Thoracic aorta endothelial cell (primary cell): ENCODE data around the gene GTPBP10. TPM values are rescaled to one million over a fixed set of nuclear protein-coding genes. Genes with fewer than 3 reads are reported as not detected.

ENCODE experiments used
- total RNA-seq: library from RNA; depleted of rRNA; stranded (reverse); fragments of >200 nt; gene quantifications from 2 replicates; pipeline ENCODE4 v1.2.3, GENCODE V29; 2012

Gene GTPBP10, protein sequence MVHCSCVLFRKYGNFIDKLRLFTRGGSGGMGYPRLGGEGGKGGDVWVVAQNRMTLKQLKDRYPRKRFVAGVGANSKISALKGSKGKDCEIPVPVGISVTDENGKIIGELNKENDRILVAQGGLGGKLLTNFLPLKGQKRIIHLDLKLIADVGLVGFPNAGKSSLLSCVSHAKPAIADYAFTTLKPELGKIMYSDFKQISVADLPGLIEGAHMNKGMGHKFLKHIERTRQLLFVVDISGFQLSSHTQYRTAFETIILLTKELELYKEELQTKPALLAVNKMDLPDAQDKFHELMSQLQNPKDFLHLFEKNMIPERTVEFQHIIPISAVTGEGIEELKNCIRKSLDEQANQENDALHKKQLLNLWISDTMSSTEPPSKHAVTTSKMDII
- 24.6 and 24.9 TPM in 2 replicates for total RNA-seq

GRCh38 chr7:90346336-90347125, at the start of gene GTPBP10:
GTPBP10 (plus strand) TSS chr7:90346716; CDS start chr7:90346742, 26 bp downstream.

GRCh38 chr7:90320801-90321494, 25.6 kb upstream of the GTPBP10 start, which contains the start of gene FAM237B:
FAM237B (minus strand) TSS chr7:90321304; CDS start chr7:90319748, 1,556 bp downstream.

GRCh38 chr7:90403174-90404113, 56.9 kb downstream of the GTPBP10 start, which contains the start of gene CLDN12:
CLDN12 (plus strand) TSS chr7:90403461; CDS start chr7:90412677, 9,216 bp downstream.

Other genes starting within 250 kb of the GTPBP10 start
- 62.9 and 70.6 TPM in 2 replicates for gene STEAP1, start 192.2 kb upstream of the GTPBP10 start, total RNA-seq
- 6.8 and 8.2 TPM in 2 replicates for gene STEAP2, start 135.0 kb upstream of the GTPBP10 start, total RNA-seq
- 2.0 and 3.5 TPM in 2 replicates for gene CFAP69, start 101.5 kb upstream of the GTPBP10 start, total RNA-seq
- gene FAM237B, start 25.4 kb upstream of the GTPBP10 start, total RNA-seq, result not detected in 2 replicates
- 9.2 and 10.2 TPM in 2 replicates for gene CLDN12, start 56.7 kb downstream of the GTPBP10 start, total RNA-seq
- not detected in 2 replicates for gene PTTG1IP2, start 122.9 kb downstream of the GTPBP10 start, total RNA-seq
- 26.6 and 31.5 TPM in 2 replicates for gene CDK14, start 249.6 kb downstream of the GTPBP10 start, total RNA-seq